OCI-M1 (cell line): ENCODE results near the gene TMEM233.
"Not testable (repeated sequence)": the region's sequence is repeated elsewhere in the genome, so short reads cannot be mapped to it uniquely, and the experiment has no call there.

Experiments used
- DNase-seq: peaks from one replicate; lab custom pipeline; 2025; lab: John Stamatoyannopoulos, UW

The TMEM233 gene

GRCh38 chr12:119609358-119609757 lies 15.8 kb downstream of the TMEM233 start:
- DNase-seq, result no peak

- no peak for DNase-seq
Measured at GRCh38 chr12:119613319-119613936, 19.9 kb downstream of the TMEM233 start.

- DNase-seq, result no peak
Measured at GRCh38 chr12:119614705-119615104, 21.1 kb downstream of the TMEM233 start.

GRCh38 chr12:119615518-119616475 lies 22.2 kb downstream of the TMEM233 start:
- DNase-seq, result no peak

- not testable (repeated sequence) for DNase-seq
Measured at GRCh38 chr12:119618328-119618896, 24.8 kb downstream of the TMEM233 start.

GRCh38 chr12:119620490-119620889 lies 26.9 kb downstream of the TMEM233 start:
- no peak for DNase-seq

- DNase-seq, result no peak
Measured at GRCh38 chr12:119621878-119622277, 28.3 kb downstream of the TMEM233 start.

- DNase-seq, result no peak
Measured at GRCh38 chr12:119624966-119625365, 31.4 kb downstream of the TMEM233 start.

GRCh38 chr12:119627019-119627643 lies 33.6 kb downstream of the TMEM233 start:
- DNase-seq, result no peak

GRCh38 chr12:119627686-119628085 lies 34.1 kb downstream of the TMEM233 start:
- no peak for DNase-seq

GRCh38 chr12:119630223-119630780 lies 36.7 kb downstream of the TMEM233 start:
- no peak for DNase-seq

- DNase-seq, result peak; percentile 40
Measured at GRCh38 chr12:119630962-119631550, 37.5 kb downstream of the TMEM233 start.

GRCh38 chr12:119631930-119632678 lies 38.5 kb downstream of the TMEM233 start:
- no peak for DNase-seq

- no peak for DNase-seq
Measured at GRCh38 chr12:119634743-119635142, 41.2 kb downstream of the TMEM233 start.

GRCh38 chr12:119642986-119643385 lies 49.4 kb downstream of the TMEM233 start:
- DNase-seq, result peak; percentile 16

GRCh38 chr12:119644930-119645329 lies 51.4 kb downstream of the TMEM233 start:
- no peak for DNase-seq

GRCh38 chr12:119645535-119646059 lies 52.0 kb downstream of the TMEM233 start:
- no peak for DNase-seq

GRCh38 chr12:119649202-119649808 lies 55.7 kb downstream of the TMEM233 start:
- DNase-seq, result peak; percentile 54

GRCh38 chr12:119652665-119653064 lies 59.1 kb downstream of the TMEM233 start:
- DNase-seq, result no peak

GRCh38 chr12:119657001-119657400 lies 63.4 kb downstream of the TMEM233 start:
- DNase-seq, result not testable (repeated sequence)
